SK-N-SH (cell line): ENCODE data around the gene RELN. TPM values are rescaled to one million over a fixed set of nuclear protein-coding genes. Genes with fewer than 3 reads are reported as not detected.

Experiments
- CTCF ChIA-PET: fragments of 300-600, 350-600 bp; formaldehyde crosslinking; extraction: SDS; loops from one replicate; lab custom pipeline; 2021; lab: Yijun Ruan, JAX
- POLR2A ChIA-PET: fragments of 350-600 bp; sonication (Branson Sonifier 250); formaldehyde crosslinking; extraction: SDS; loops from one replicate; lab custom pipeline; 2020; ENCODE audit warnings: antibody characterized with exemption, inconsistent platforms; lab: Yijun Ruan, JAX
- DNase-seq: peaks from one replicate; pipeline ENCODE4 v3.0.0; 2012
- H2AFZ ChIP-seq: fragments of 200-600 bp; sonication (generic); 2 replicates; pipeline ENCODE4 v1.8.1; 2016; ENCODE audit warnings: antibody characterized with exemption, mild to moderate bottlenecking, low read depth
- H3F3A ChIP-seq: fragments of 200-600 bp; sonication (generic); replicated peaks from 2 replicates; pipeline ENCODE3; 2016; ENCODE audit warnings: antibody characterized with exemption, mild to moderate bottlenecking; ENCODE audit not compliant: insufficient read depth
- H3K27ac ChIP-seq, 2 experiments: fragments of 200-500 bp in 1 of 2; fragments of 200-600 bp in 1 of 2; sonication (Bioruptor generic) in 1 of 2; sonication (generic), shearing (Covaris generic) in 1 of 2; 2 replicates each; pipeline versions ENCODE4 v1.5.1 to v1.6.1; 2014 to 2016; ENCODE audit warnings: low read depth in 2 of 2, inconsistent platforms in 1 of 2, low read length in 1 of 2, mild to moderate bottlenecking in 1 of 2, mixed read lengths in 1 of 2
- H3K27me3 ChIP-seq: fragments of 200-600 bp; sonication (generic), shearing (Covaris generic); 2 replicates; pipeline ENCODE4 v1.6.1; 2016; ENCODE audit warnings: mixed run types; ENCODE audit not compliant: insufficient read depth
- H3K36me3 ChIP-seq, 2 experiments: fragments of 200-500 bp in 1 of 2; fragments of 200-600 bp in 1 of 2; sonication (Bioruptor generic) in 1 of 2; sonication (generic) in 1 of 2; replicated peaks in 1 of 2; 2 replicates each; pipeline versions ENCODE3 to v1.5.1; 2014 to 2016; ENCODE audit warnings: low read length in 1 of 2, mild to moderate bottlenecking in 1 of 2; ENCODE audit not compliant: insufficient read depth in 2 of 2, control insufficient read depth in 1 of 2
- H3K4me1 ChIP-seq, 2 experiments: fragments of 200-500 bp in 1 of 2; fragments of 200-600 bp in 1 of 2; sonication (Bioruptor generic) in 1 of 2; sonication (generic), shearing (Covaris generic) in 1 of 2; 2 replicates each; pipeline versions ENCODE4 v1.5.1 to v1.6.1; 2014 to 2016; ENCODE audit warnings: low read depth in 1 of 2, low read length in 1 of 2, mixed run types in 1 of 2; ENCODE audit not compliant: insufficient read depth in 2 of 2, control insufficient read depth in 1 of 2
- H3K4me2 ChIP-seq: fragments of 200-600 bp; sonication (generic), shearing (Covaris generic); 2 replicates; pipeline ENCODE4 v1.6.1; 2017; ENCODE audit warnings: mixed run types
- H3K4me3 ChIP-seq, 2 experiments: fragments of 200-500 bp in 1 of 2; fragments of 200-600 bp in 1 of 2; sonication (Bioruptor generic) in 1 of 2; sonication (generic), shearing (Covaris generic) in 1 of 2; 2 replicates each; pipeline versions ENCODE4 v1.5.1 to v1.8.1; 2014 to 2016; ENCODE audit warnings: low read depth in 2 of 2, inconsistent platforms in 1 of 2, low read length in 1 of 2, mild to moderate bottlenecking in 1 of 2, mixed read lengths in 1 of 2, moderate library complexity in 1 of 2
- H3K79me2 ChIP-seq: fragments of 200-600 bp; sonication (generic); 2 replicates; pipeline ENCODE4 v1.8.1; 2017; ENCODE audit warnings: mild to moderate bottlenecking; ENCODE audit not compliant: insufficient read depth
- H3K9ac ChIP-seq: fragments of 200-600 bp; sonication (generic); 2 replicates; pipeline ENCODE4 v1.6.1; 2017; ENCODE audit warnings: mixed run types
- H3K9me2 ChIP-seq: fragments of 200-600 bp; sonication (generic); 2 replicates; pipeline ENCODE4 v1.6.1; 2017; ENCODE audit warnings: mixed run types
- H3K9me3 ChIP-seq: fragments of 200-600 bp; sonication (generic); 2 replicates; pipeline ENCODE4 v1.6.1; 2017; ENCODE audit warnings: mixed run types, mild to moderate bottlenecking, moderate library complexity
- H4K20me1 ChIP-seq: fragments of 200-600 bp; sonication (generic); 2 replicates; pipeline ENCODE4 v1.6.1; 2017; ENCODE audit warnings: mild to moderate bottlenecking, mixed run types; ENCODE audit not compliant: insufficient read depth
- CHD2 ChIP-seq: fragments of 150-350 bp; IDR thresholded peaks from 2 replicates; pipeline ENCODE4 v1.6.1; 2018; ENCODE audit warnings: low read length; ENCODE audit not compliant: partially characterized antibody
- CTCF ChIP-seq: fragments of 200-600 bp; sonication (generic); IDR thresholded peaks from 2 replicates; pipeline ENCODE4 v1.6.1; 2017; ENCODE audit warnings: antibody characterized with exemption, mild to moderate bottlenecking, moderate library complexity
- EP300 ChIP-seq, 2 experiments: IDR thresholded peaks; 2 replicates each; pipeline versions ENCODE4 v1.4.0 to v1.6.1; 2012; ENCODE audit warnings: borderline replicate concordance in 1 of 2, low read depth in 1 of 2, low read length in 1 of 2
- FOSL2 ChIP-seq: IDR thresholded peaks from 2 replicates; pipeline ENCODE4 v1.4.0; 2012; ENCODE audit warnings: low read depth, mild to moderate bottlenecking, moderate library complexity, borderline replicate concordance
- FOXM1 ChIP-seq: IDR thresholded peaks from 2 replicates; pipeline ENCODE4 v1.4.0; 2012; ENCODE audit warnings: low read depth, mild to moderate bottlenecking
- GABPA ChIP-seq: IDR thresholded peaks from 2 replicates; pipeline ENCODE4 v1.4.0; 2012; ENCODE audit warnings: low read depth, mild to moderate bottlenecking
- IRF3 ChIP-seq: fragments of 150-350 bp; IDR thresholded peaks from 2 replicates; pipeline ENCODE4 v1.6.1; 2016; ENCODE audit warnings: mild to moderate bottlenecking, low read depth, low read length
- JUND ChIP-seq: IDR thresholded peaks from 2 replicates; pipeline ENCODE4 v1.4.0; 2012
- MAX ChIP-seq: IDR thresholded peaks from 2 replicates; pipeline ENCODE4 v1.4.0; 2012; ENCODE audit warnings: low read depth
- MEF2A ChIP-seq: IDR thresholded peaks from 2 replicates; pipeline ENCODE4 v1.4.0; 2012; ENCODE audit warnings: low read depth, borderline replicate concordance
- NFIC ChIP-seq: IDR thresholded peaks from 2 replicates; pipeline ENCODE4 v1.4.0; 2012; ENCODE audit warnings: borderline replicate concordance
- NRF1 ChIP-seq: IDR thresholded peaks from 2 replicates; pipeline ENCODE4 v1.6.1; 2012; ENCODE audit warnings: low read depth, mild to moderate bottlenecking, low read length
- PBX3 ChIP-seq: IDR thresholded peaks from 2 replicates; pipeline ENCODE4; 2012
- RAD21 ChIP-seq: IDR thresholded peaks from 2 replicates; pipeline ENCODE4 v1.6.1; 2012; ENCODE audit warnings: mild to moderate bottlenecking, low read length
- REST ChIP-seq: IDR thresholded peaks from 2 replicates; pipeline ENCODE4 v1.6.1; 2012; ENCODE audit warnings: mild to moderate bottlenecking, low read depth, low read length, moderate library complexity
- RFX5 ChIP-seq: IDR thresholded peaks from 2 replicates; pipeline ENCODE4 v1.6.1; 2012; ENCODE audit warnings: mild to moderate bottlenecking, improper control_type of control experiment, low read length
- RXRA ChIP-seq: IDR thresholded peaks from 2 replicates; pipeline ENCODE4 v1.4.0; 2012; ENCODE audit warnings: low read depth, mild to moderate bottlenecking, borderline replicate concordance
- SIN3A ChIP-seq: IDR thresholded peaks from 2 replicates; pipeline ENCODE4 v1.6.1; 2012; ENCODE audit warnings: low read depth, mild to moderate bottlenecking, low read length, moderate library complexity, borderline replicate concordance
- SMC3 ChIP-seq: IDR thresholded peaks from 2 replicates; pipeline ENCODE4 v1.6.1; 2012; ENCODE audit warnings: low read depth, low read length, improper control_type of control experiment
- TCF12 ChIP-seq: IDR thresholded peaks from 2 replicates; pipeline ENCODE4 v1.4.0; 2012
- TEAD4 ChIP-seq: IDR thresholded peaks from 2 replicates; pipeline ENCODE4 v1.4.0; 2012; ENCODE audit warnings: mild to moderate bottlenecking, borderline replicate concordance; ENCODE audit not compliant: insufficient read depth
- YY1 ChIP-seq: IDR thresholded peaks from 2 replicates; pipeline ENCODE4 v1.4.0; 2012; ENCODE audit warnings: low read depth, mild to moderate bottlenecking
- WGBS: methylation state at CpG from one replicate; pipeline ENCODE4 v1.1.6; 2017; ENCODE audit warnings: low lambda C conversion rate; 5-methylcytosine and 5-hydroxymethylcytosine counted together
- polyA plus RNA-seq, 3 experiments: library from polyadenylated mRNA; depleted of rRNA; stranded (reverse); fragments of >200 nt; gene quantifications; 2 replicates each; pipeline ENCODE4 v1.2.3, GENCODE V29; 2012

Gene RELN
- polyA plus RNA-seq, 1 of the 3 experiments (the other 2 are of a cell fraction) = 0.02 TPM

- H3K27ac ChIP-seq = no peak overlapping the region
- no peaks in the 10 kb centered on the region for H3K9me2 ChIP-seq
- H2AFZ ChIP-seq = no peak overlapping the region
- no peaks in the 10 kb centered on the region for H3K36me3 ChIP-seq
- H3K4me3 ChIP-seq = no peak overlapping the region
- TF ChIP-seq IRF3 = no peak
- TF ChIP-seq TCF12 = no peak
- TF ChIP-seq SIN3A = no peak
- TF ChIP-seq FOSL2 = no peak
- TF ChIP-seq SMC3 = no peak
- no peak for TF ChIP-seq FOXM1
- no peak for TF ChIP-seq CTCF
- no peak for TF ChIP-seq CHD2
- TF ChIP-seq MAX = no peak
- no peak for TF ChIP-seq TEAD4
- TF ChIP-seq MEF2A = no peak
- TF ChIP-seq RAD21 = no peak
- no peaks in the 10 kb centered on the region for H3K9me3 ChIP-seq
- POLR2A ChIA-PET = no interaction called here
- H3F3A ChIP-seq = no peaks in the 10 kb centered on the region
- no peak overlapping the region for H3K4me2 ChIP-seq
- CTCF ChIA-PET = interaction anchor here (1.0 kb wide), 1 partner anchor 18 kb away, joined by 3 read pairs; no protein-coding TSS in a partner anchor
- peaks cover 0 to 4% of the 10 kb centered on the region in 2 experiments; a peak in 2 of 4 replicates for H3K4me1 ChIP-seq
- no peak overlapping the region for H3K9ac ChIP-seq
- no peaks in the 10 kb centered on the region for H3K79me2 ChIP-seq
- H3K27me3 ChIP-seq = no peaks in the 10 kb centered on the region
- H4K20me1 ChIP-seq = no peaks in the 10 kb centered on the region
- no peak for DNase-seq
Observed at GRCh38 chr7:103875718-103876117, 113.7 kb downstream of the RELN start.

- 46% methylated on average over 2 of the region's 2 CpGs for WGBS
Observed at GRCh38 chr7:103871473-103871872, 118.0 kb downstream of the RELN start.

More at GRCh38 chr7:103871473-103871872, 118.0 kb downstream of the RELN start:
- Histone ChIP-seq H3K27me3 (no peaks in the 10 kb centered on the region), H4K20me1 (no peaks in the 10 kb centered on the region), H3K9me2 (no peaks in the 10 kb centered on the region), H3K27ac (no peak overlapping the region), H3K4me3 (no peak overlapping the region), H3K9ac (no peak overlapping the region), H3K9me3 (no peaks in the 10 kb centered on the region), H3K4me2 (no peak overlapping the region), H3K36me3 (no peaks in the 10 kb centered on the region), H3K79me2 (no peaks in the 10 kb centered on the region), H3K4me1 (peaks cover 0 to 7% of the 10 kb centered on the region in 2 experiments; a peak in 1 of 4 replicates), H2AFZ (no peak overlapping the region), H3F3A (no peaks in the 10 kb centered on the region)
- POLR2A ChIA-PET = no interaction called here
- no peak for DNase-seq
- TF ChIP-seq REST (no peak), MEF2A (no peak), PBX3 (no peak), YY1 (no peak), TEAD4 (no peak), RFX5 (no peak), NRF1 (no peak), EP300 (IDR thresholded peaks at IDR 0.05; ENCODE audit: borderline replicate concordance in 1 of 2, low read depth in 1 of 2, low read length in 1 of 2) (no peak), GABPA (no peak), NFIC (no peak), JUND (no peak), CHD2 (no peak), RXRA (no peak)
- CTCF ChIA-PET = no interaction called here
